AG04449 (cell line): ENCODE data around the gene ANAPC4.

Experiments
- CTCF ChIA-PET: fragments of 350-600 bp; formaldehyde crosslinking; extraction: SDS; loops from one replicate; lab custom pipeline; 2021; ENCODE audit warnings: antibody characterized with exemption; lab: Yijun Ruan, JAX
- POLR2A ChIA-PET: fragments of 400-600, 350-600 bp; formaldehyde crosslinking; extraction: SDS; loops from one replicate; lab custom pipeline; 2020; ENCODE audit warnings: antibody characterized with exemption, inconsistent platforms; lab: Yijun Ruan, JAX
- DNase-seq: peaks from one replicate; pipeline ENCODE4 v3.0.0-alpha.2; 2010; ENCODE audit warnings: low read depth, low spot score
- H3K4me3 ChIP-seq: 2 replicates; pipeline ENCODE4 v1.5.1; 2011; ENCODE audit warnings: low read depth, mild to moderate bottlenecking, control low read depth, low read length
- TF ChIP-seq, protein P1 (sequence below): IDR thresholded peaks from one replicate; pipeline ENCODE4 v1.5.1; 2011; ENCODE audit warnings: mild to moderate bottlenecking, moderate library complexity, low read length, control low read depth, inconsistent platforms; ENCODE audit not compliant: insufficient read depth; ENCODE audit errors: missing control alignments

ANAPC4 gene

DNA sequence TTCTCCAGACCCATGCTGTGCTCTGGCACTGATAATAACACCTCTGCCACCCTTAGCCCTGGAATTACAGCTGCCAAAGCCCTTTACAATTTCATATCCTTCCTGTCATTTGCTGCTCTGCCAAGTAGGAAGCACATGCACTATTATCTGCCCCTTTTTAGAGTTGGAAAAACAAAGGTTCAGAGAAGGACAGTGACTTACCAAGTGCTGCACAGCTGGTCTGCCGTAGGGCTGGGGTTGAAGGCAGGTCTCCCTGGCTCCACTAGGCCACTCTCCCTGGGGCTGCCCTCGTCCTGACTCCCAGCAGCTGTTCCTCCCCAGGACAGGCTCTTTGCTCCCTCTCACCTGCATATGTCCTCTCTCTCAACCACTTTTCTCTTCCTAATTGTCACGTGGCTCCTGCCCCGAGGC is 73.4 kb downstream of the ANAPC4 start:
- DNase-seq: no peak
- POLR2A ChIA-PET: no interaction called here
- CTCF ChIA-PET: interaction anchor here (12.6 kb wide), 1 partner anchor 9 kb away, joined by 101 read pairs; no protein-coding TSS in a partner anchor
- TF ChIP-seq, protein P1, sequence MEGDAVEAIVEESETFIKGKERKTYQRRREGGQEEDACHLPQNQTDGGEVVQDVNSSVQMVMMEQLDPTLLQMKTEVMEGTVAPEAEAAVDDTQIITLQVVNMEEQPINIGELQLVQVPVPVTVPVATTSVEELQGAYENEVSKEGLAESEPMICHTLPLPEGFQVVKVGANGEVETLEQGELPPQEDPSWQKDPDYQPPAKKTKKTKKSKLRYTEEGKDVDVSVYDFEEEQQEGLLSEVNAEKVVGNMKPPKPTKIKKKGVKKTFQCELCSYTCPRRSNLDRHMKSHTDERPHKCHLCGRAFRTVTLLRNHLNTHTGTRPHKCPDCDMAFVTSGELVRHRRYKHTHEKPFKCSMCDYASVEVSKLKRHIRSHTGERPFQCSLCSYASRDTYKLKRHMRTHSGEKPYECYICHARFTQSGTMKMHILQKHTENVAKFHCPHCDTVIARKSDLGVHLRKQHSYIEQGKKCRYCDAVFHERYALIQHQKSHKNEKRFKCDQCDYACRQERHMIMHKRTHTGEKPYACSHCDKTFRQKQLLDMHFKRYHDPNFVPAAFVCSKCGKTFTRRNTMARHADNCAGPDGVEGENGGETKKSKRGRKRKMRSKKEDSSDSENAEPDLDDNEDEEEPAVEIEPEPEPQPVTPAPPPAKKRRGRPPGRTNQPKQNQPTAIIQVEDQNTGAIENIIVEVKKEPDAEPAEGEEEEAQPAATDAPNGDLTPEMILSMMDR: no peak
- H3K4me3 ChIP-seq: no peak overlapping the region

DNA sequence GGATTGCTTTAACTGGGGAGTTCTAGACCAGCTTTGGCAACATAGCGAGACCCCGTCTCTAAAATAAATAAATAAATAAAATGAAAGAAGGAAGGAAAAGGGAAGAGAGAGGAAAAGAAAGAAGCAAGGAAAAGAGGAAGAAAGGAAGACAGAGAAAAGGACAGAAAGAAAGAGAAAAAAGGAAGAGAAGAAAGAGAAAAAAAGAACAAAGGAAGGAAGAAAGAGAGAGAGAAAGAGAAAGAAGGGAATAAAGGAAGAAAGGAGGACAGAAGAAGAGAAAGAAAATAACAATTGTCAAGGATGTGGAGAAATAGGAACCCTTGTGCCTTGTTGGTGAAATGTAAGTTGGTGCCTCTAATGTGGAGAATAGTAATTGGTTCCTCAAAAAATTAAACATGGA is 74.6 kb downstream of the ANAPC4 start:
- POLR2A ChIA-PET: no interaction called here
- CTCF ChIA-PET: interaction anchor here (12.6 kb wide), 1 partner anchor 10 kb away, joined by 101 read pairs; no protein-coding TSS in a partner anchor
- H3K4me3 ChIP-seq: no peak overlapping the region
- DNase-seq: no peak
- TF ChIP-seq, protein P1: no peak

DNA sequence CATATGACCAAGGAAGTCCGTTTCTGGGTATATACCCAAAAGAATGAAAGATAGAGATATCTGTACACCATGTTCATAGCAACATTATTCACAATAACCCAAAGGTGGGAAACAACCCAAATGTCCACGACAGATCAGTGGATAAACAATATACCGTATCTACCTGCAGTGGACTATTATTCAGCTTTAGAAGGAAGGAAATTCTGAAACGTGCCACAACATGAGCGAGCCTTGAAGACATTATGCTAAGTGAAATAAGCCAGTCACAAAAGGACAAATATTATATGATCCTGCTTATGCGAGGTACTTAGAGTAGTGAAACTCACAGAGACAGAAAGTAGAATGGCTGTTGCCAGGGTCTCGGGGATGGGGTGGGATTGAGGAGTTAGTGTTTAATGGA is 75.0 kb downstream of the ANAPC4 start:
- CTCF ChIA-PET: interaction anchor here (12.6 kb wide), 1 partner anchor 11 kb away, joined by 101 read pairs; no protein-coding TSS in a partner anchor

DNA sequence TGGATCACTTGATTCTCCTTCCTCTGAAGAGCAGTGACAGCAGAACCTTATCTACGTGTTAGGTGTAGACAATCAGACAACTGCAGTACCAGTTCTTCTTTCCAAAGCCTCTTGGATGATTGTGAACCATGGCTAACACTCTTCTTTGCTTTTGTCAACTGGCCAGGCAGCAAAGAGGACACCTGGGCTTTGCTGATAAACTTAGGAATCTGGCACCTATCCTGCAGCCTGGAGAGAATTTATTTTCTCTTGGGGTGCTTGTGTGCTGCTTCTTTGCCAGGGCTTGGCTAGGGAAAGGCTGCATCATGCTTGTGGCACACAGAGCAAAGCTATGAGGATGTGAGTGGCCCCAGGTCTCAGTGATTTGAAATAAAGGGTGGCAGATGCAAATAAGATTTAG is 77.4 kb downstream of the ANAPC4 start:
- H3K4me3 ChIP-seq: no peak overlapping the region
- DNase-seq: no peak
- ChIA-PET POLR2A (no interaction called here), CTCF (interaction anchor here (0.5 to 12.6 kb wide), 3 partner anchors 13 to 876 kb away, joined by 3 to 101 read pairs (median 12); no protein-coding TSS in a partner anchor)
- TF ChIP-seq, protein P1: no peak

More for the DNA sequence above, 75.0 kb downstream of the ANAPC4 start:
- POLR2A ChIA-PET: no interaction called here
- DNase-seq: no peak
- no peak overlapping the region for H3K4me3 ChIP-seq
- TF ChIP-seq, protein P1: no peak

DNA sequence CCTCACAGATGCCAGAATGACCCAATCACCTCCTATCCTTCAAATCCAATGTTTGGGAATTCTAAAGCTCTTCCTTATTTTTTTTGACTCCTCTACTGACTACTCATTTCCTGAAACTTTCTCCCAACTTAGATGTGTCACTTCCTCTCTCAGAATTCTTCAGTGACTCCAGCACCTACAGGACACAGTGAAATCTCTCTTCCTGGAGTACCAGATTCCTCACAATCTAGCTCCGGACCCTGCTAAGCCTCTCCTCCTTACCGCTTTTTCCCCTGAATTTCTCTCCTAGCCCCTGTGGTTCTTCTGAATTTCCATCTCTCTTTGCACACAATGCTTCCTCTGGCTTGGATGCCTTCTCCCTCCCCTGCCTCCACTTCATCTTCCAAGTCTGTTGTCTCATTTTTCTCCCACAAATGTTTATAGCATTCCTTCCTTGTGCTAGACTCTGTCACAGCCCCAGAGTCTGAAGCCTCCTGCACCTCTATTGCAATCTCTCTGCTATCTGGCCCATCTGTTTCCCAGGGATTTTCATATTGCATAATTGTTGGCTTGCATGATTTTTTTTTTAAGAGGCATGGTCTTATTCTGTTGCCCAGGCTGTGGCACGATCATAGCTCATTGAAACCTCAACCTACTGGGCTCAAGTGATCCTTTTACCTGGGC is 80.1 kb downstream of the ANAPC4 start:
- H3K4me3 ChIP-seq: no peak overlapping the region
- ChIA-PET POLR2A (no interaction called here), CTCF (interaction anchor here (1.5 to 12.6 kb wide), 2 partner anchors 16 to 311 kb away, joined by 3 to 101 read pairs; no protein-coding TSS in a partner anchor)
- TF ChIP-seq, protein P1: no peak
- DNase-seq: no peak

DNA sequence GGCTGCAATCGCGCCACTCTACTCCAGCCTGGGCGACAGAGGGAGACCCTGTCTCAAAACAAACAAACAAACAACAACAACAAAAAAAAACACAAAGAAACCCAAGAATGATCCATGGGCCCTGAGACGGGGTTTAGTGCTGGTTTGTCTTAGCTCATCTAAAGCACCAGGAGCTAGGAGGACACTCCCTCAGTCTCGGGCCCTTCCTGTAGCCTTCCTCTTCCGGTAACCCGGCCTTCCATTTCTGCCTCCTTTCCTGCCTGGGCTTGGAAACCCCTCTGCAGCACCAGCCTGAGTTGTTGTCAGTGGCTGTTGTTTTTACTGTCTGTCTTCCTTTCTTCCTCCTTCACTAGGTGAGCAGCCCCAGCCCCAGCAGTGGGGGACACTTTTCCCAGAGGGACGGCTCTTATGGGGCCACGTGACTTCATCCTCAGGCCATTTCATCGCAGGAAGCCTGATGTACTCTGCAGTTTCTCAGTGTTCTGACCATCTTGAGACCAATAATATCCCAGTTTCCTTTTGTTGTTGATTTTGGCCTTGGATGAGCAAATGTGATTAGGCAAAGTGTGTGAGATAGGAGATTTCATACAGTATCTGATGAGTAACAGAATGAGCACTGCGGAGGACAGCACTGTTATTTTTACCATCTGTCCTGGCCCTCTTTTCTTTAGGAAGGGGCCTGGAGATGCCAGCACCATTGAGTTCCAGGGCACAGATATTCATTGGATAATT is 90.1 kb downstream of the ANAPC4 start:
- ChIA-PET CTCF (interaction anchor here (1.0 kb wide), 1 partner anchor 26 kb away, joined by 4 read pairs; no protein-coding TSS in a partner anchor), POLR2A (no interaction called here)
- TF ChIP-seq, protein P1: no peak
- DNase-seq: no peak
- H3K4me3 ChIP-seq: no peak overlapping the region
